ENCODE measurements around the gene C10orf62.
A peak's percentile ranks its signal among the peaks of the same experiment; 100 is the strongest.
"Not testable (repeated sequence)": the region's sequence is repeated elsewhere in the genome, so short reads cannot be mapped to it uniquely, and the experiment has no call there.

Gene C10orf62

DNA sequence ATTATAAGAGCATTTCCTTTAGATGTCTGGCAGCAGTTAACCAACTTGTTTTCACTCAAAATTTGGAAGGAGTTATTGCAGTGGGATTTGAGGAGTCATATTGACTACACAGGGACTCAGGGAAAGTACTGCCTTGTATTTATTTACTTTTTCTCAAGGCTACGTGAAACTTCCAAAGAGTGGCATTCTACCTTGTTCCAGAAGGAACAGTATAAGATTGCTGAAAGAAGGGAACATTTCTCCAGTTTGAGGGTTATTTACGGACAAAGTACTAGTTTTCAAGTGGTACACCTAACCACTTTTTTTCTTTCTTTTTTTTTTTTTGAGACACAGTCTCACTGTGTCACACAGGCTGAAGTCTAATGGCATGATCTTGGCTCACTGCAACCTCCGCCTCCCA, 38.7 kb downstream of the C10orf62 start:
- H3K27ac ChIP-seq (ENCODE audit: insufficient read depth, low read length, poor library complexity, severe bottlenecking) = no peak overlapping the region
- no peak for DNase-seq
- no peaks in the 10 kb centered on the region for H3K27me3 ChIP-seq (replicated peaks; ENCODE audit: control insufficient read depth, insufficient read depth, low read length, poor library complexity, severe bottlenecking)
- no peaks in the 10 kb centered on the region for H3K4me1 ChIP-seq (ENCODE audit: control insufficient read depth, insufficient read depth, low read length, poor library complexity, severe bottlenecking)
- H3K9me3 ChIP-seq (ENCODE audit: control insufficient read depth, low read length) = no peaks in the 10 kb centered on the region
- no peaks in the 10 kb centered on the region for H3K36me3 ChIP-seq (ENCODE audit: control insufficient read depth, insufficient read depth, low read length)
- no peak overlapping the region for H3K4me3 ChIP-seq (ENCODE audit: insufficient read depth, low read depth, low read length, poor library complexity, severe bottlenecking)

DNA sequence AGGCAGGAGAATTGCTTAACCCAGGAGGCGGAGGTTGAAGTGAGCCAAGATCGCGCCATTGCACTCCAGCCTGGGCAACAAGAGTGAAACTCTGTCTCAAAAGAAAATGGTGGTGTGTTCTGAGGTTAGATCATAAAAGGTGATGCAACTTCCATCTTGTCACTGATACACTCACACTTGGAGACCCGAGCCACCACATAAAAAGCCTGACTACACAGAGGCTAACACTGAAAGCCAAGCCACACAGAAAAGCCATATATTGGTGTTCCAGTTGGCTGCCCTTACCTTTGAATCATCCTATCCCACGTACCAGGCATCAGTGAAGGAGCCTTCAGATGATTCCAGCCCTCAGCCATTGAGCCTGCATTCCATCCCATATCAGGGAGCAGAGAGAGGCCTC, 39.8 kb downstream of the C10orf62 start:
- Histone ChIP-seq H3K9me3 (ENCODE audit: control insufficient read depth, low read length) (no peaks in the 10 kb centered on the region), H3K27ac (ENCODE audit: insufficient read depth, low read length, poor library complexity, severe bottlenecking) (no peak overlapping the region), H3K4me1 (ENCODE audit: control insufficient read depth, insufficient read depth, low read length, poor library complexity, severe bottlenecking) (no peaks in the 10 kb centered on the region), H3K36me3 (ENCODE audit: control insufficient read depth, insufficient read depth, low read length) (no peaks in the 10 kb centered on the region), H3K27me3 (replicated peaks; ENCODE audit: control insufficient read depth, insufficient read depth, low read length, poor library complexity, severe bottlenecking) (no peaks in the 10 kb centered on the region), H3K4me3 (ENCODE audit: insufficient read depth, low read depth, low read length, poor library complexity, severe bottlenecking) (no peak overlapping the region)
- no peak for DNase-seq

DNA sequence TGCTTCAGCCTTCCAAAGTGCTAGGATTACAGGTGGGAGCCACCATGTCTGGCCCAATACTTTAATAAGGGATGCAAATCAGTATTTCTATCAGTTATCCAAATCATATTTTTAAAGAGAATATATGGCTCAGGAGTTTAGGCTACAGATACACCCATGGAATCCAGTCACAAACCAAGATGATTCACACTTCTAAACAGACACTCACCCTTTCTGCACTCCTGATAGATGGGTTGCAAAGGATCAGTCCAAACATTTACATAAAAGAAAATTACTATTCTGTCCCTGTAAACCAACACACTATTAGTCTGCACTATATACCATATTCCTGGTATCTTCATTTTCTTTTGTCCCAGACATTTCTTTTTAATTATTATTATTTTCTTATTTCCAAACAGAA, 41.6 kb downstream of the C10orf62 start:
- Histone ChIP-seq H3K27ac (ENCODE audit: insufficient read depth, low read length, poor library complexity, severe bottlenecking) (no peak overlapping the region), H3K4me1 (ENCODE audit: control insufficient read depth, insufficient read depth, low read length, poor library complexity, severe bottlenecking) (no peaks in the 10 kb centered on the region), H3K9me3 (ENCODE audit: control insufficient read depth, low read length) (no peaks in the 10 kb centered on the region), H3K36me3 (ENCODE audit: control insufficient read depth, insufficient read depth, low read length) (no peaks in the 10 kb centered on the region), H3K4me3 (ENCODE audit: insufficient read depth, low read depth, low read length, poor library complexity, severe bottlenecking) (no peak overlapping the region), H3K27me3 (replicated peaks; ENCODE audit: control insufficient read depth, insufficient read depth, low read length, poor library complexity, severe bottlenecking) (no peaks in the 10 kb centered on the region)
- no peak for DNase-seq

DNA sequence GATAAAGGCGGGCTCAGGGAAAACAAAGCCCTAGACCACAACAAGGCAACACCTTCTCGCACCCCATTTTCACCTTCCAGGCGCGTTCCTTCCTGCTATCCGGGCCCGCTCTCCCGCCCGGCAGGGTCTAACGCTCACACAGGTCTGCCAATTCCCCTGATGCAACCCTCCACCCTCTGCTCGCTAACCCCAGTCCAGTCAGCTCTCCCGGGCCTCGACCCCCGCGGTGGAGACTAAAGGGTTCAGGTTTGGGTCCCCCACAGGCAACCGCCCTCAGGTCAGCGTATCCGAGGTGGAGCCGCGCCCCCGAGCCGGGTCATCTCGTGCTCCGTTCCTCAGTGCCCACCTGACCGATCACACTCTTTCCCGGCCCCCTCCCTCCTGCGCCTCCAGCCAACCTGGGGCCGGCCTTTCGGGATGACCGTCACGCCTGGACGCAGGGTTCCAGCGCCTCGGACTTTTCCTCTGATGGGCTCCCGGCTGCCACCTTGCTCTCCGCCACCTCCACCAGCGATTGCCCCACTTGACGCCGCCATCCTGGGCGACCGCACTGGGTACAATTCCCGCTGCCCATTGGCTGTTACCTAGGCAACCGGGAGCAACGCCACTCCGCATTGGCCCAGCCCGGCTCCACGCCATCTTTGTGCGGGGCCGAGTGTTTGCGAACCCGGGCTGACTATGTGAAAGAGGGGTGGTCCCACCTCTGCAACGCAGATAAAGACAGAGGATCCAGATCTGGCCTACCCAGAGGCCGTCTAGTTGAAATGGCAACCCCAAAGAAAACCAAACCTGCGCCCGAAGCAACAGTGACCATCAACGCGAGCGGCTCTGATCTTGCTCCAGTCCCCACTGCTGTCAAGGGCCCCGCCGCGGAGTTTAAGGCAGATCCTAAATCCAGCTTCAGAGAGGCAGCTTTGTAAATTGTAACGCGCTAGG, 43.7 kb downstream of the C10orf62 start, which contains the start of gene MORN4:
TSS of gene MORN4 (minus strand) at position 552 of the 936 bp plus-strand sequence. CDS start 13,847 bp downstream, outside the sequence.
- DNase-seq = peak; percentile 81 to 88 (median 83)

DNA sequence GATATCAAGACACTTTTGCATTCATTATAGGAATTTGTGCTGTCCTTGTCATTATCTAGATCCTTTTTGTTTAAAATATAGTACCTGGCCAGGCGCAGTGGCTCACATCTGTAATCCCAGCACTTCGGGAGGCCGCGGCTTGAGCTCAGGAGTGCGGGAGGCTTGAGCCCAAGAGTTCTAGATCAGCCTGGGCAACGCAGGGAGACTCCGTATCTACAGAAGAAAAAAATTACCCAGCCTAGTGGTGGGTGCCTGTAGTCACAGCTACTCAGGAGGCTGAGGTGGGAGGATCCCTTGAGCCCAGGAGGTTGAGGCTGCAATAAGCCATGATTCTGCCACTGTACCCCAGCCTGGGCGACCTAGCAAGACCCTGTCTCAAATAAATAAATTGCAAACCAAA, 44.4 kb downstream of the C10orf62 start:
- no peak for DNase-seq
- H3K27me3 ChIP-seq (replicated peaks; ENCODE audit: control insufficient read depth, insufficient read depth, low read length, poor library complexity, severe bottlenecking) = no peaks in the 10 kb centered on the region
- no peaks in the 10 kb centered on the region for H3K4me1 ChIP-seq (ENCODE audit: control insufficient read depth, insufficient read depth, low read length, poor library complexity, severe bottlenecking)
- H3K4me3 ChIP-seq (ENCODE audit: insufficient read depth, low read depth, low read length, poor library complexity, severe bottlenecking) = peak overlapping the region; percentile 59
- H3K9me3 ChIP-seq (ENCODE audit: control insufficient read depth, low read length) = no peaks in the 10 kb centered on the region
- no peaks in the 10 kb centered on the region for H3K36me3 ChIP-seq (ENCODE audit: control insufficient read depth, insufficient read depth, low read length)
- H3K27ac ChIP-seq (ENCODE audit: insufficient read depth, low read length, poor library complexity, severe bottlenecking) = no peak overlapping the region

More for the DNA sequence above, 43.7 kb downstream of the C10orf62 start, which contains the start of gene MORN4:
- Histone ChIP-seq H3K27ac (ENCODE audit: insufficient read depth, low read length, poor library complexity, severe bottlenecking) (peak within 1 kb of the TSS; percentile 9), H3K36me3 (ENCODE audit: control insufficient read depth, insufficient read depth, low read length) (no peaks in the 10 kb centered on the region), H3K4me3 (ENCODE audit: insufficient read depth, low read depth, low read length, poor library complexity, severe bottlenecking) (peak within 1 kb of the TSS; percentile 59), H3K9me3 (ENCODE audit: control insufficient read depth, low read length) (no peaks in the 10 kb centered on the region), H3K27me3 (replicated peaks; ENCODE audit: control insufficient read depth, insufficient read depth, low read length, poor library complexity, severe bottlenecking) (no peaks in the 10 kb centered on the region), H3K4me1 (ENCODE audit: control insufficient read depth, insufficient read depth, low read length, poor library complexity, severe bottlenecking) (no peaks in the 10 kb centered on the region)

DNA sequence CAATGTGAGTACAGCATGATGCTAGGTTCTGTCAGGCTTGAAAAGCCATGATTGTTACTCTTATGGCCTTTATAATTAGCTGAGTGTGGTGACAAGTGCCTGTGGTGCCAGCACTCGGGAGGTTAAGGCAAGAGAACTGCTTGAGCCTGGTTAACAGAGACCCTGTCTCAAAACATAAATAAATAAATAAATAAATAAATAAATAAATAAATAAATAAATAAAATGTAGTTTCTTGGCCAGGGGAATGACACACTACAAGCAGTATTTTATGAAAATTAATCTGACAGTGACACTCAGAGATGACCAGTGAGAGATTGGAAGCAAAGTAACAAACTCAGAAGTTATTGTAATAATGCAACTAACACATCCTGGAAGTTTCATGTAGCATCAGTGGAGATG, 46.1 kb downstream of the C10orf62 start:
- Histone ChIP-seq H3K4me1 (ENCODE audit: control insufficient read depth, insufficient read depth, low read length, poor library complexity, severe bottlenecking) (no peaks in the 10 kb centered on the region), H3K9me3 (ENCODE audit: control insufficient read depth, low read length) (no peaks in the 10 kb centered on the region), H3K27me3 (replicated peaks; ENCODE audit: control insufficient read depth, insufficient read depth, low read length, poor library complexity, severe bottlenecking) (no peaks in the 10 kb centered on the region), H3K27ac (ENCODE audit: insufficient read depth, low read length, poor library complexity, severe bottlenecking) (no peak overlapping the region), H3K36me3 (ENCODE audit: control insufficient read depth, insufficient read depth, low read length) (no peaks in the 10 kb centered on the region), H3K4me3 (ENCODE audit: insufficient read depth, low read depth, low read length, poor library complexity, severe bottlenecking) (no peak overlapping the region)
- DNase-seq = no peak

DNA sequence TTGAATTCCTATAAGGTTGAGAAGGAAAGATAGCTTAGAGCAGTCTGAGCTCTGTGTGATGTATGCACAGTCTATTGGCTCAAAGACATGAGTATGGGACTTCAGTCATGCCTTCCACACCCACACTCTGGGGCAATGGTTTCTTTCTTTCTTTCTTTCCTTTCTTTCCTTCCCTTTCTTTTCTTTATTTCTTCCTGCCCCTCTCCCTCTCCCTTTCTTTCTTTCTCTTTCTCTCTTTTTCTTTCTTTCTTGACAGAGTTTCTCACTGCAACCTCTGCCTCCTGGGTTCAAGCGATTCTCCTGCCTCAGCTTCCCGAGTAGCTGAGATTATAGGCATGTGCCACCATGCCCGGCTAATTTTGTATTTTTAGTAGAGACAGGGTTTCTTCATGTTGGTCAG, 49.6 kb downstream of the C10orf62 start:
- not testable (repeated sequence) for DNase-seq; H3K36me3 ChIP-seq (ENCODE audit: control insufficient read depth, insufficient read depth, low read length); H3K4me3 ChIP-seq (ENCODE audit: insufficient read depth, low read depth, low read length, poor library complexity, severe bottlenecking); H3K27me3 ChIP-seq (replicated peaks; ENCODE audit: control insufficient read depth, insufficient read depth, low read length, poor library complexity, severe bottlenecking); H3K27ac ChIP-seq (ENCODE audit: insufficient read depth, low read length, poor library complexity, severe bottlenecking); H3K9me3 ChIP-seq (ENCODE audit: control insufficient read depth, low read length)
- peaks cover 12% of the 10 kb centered on the region for H3K4me1 ChIP-seq (ENCODE audit: control insufficient read depth, insufficient read depth, low read length, poor library complexity, severe bottlenecking)

DNA sequence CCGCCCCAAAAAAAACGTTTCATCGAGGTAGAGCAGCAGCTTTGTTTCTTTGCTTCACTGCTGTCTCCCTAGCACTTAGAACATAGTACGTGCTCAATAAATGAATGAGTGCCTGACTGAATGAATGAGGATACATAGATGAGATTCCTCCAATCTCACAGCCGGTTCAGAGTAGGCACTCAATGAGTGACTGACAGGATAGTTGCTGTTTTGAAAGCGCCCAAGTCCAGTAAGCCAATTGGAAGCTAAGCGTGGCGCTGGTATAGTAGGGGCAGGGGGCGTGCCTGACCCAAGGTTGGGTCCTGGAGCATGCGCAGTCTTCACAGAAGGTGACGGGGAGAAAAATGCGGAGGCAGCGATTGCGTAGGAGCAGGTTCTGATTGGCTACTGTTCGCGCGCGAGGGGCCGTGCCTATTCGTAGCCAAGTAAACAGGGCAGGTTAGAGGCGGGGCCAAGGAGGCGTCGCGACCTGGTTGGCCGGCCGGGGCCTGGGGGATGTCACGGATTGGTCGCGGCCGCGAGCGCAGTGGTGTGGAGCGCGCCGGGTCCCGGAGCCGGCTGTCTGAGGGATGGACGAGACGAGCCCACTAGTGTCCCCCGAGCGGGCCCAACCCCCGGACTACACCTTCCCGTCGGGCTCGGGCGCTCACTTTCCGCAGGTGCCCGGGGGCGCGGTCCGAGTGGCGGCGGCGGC, 50.8 kb downstream of the C10orf62 start, which contains the start of gene PI4K2A:
TSS of gene PI4K2A (plus strand) at position 498 of the 694 bp plus-strand sequence. CDS start at position 570, 72 bp downstream.
- Histone ChIP-seq H3K27me3 (replicated peaks; ENCODE audit: control insufficient read depth, insufficient read depth, low read length, poor library complexity, severe bottlenecking) (no peaks in the 10 kb centered on the region), H3K36me3 (ENCODE audit: control insufficient read depth, insufficient read depth, low read length) (no peaks in the 10 kb centered on the region), H3K4me3 (ENCODE audit: insufficient read depth, low read depth, low read length, poor library complexity, severe bottlenecking) (peak within 1 kb of the TSS; percentile 93), H3K27ac (ENCODE audit: insufficient read depth, low read length, poor library complexity, severe bottlenecking) (peak within 1 kb of the TSS; percentile 62), H3K4me1 (ENCODE audit: control insufficient read depth, insufficient read depth, low read length, poor library complexity, severe bottlenecking) (peaks cover 12% of the 10 kb centered on the region), H3K9me3 (ENCODE audit: control insufficient read depth, low read length) (no peaks in the 10 kb centered on the region)
- DNase-seq = peak; percentile 97 to 98 (median 98)
